Measurements from ENCODE around the gene ZNF335. TPM values are rescaled to one million over a fixed set of nuclear protein-coding genes. Genes with fewer than 3 reads are reported as not detected.
A peak's percentile ranks its signal among the peaks of the same experiment; 100 is the strongest.

The ZNF335 gene
- total RNA-seq, 4 donors from 2014 or later: 14.5 to 29.1 (median 19.7) TPM

- no peak for DNase-seq (ENCODE audit: low spot score)
- no peak for TF ChIP-seq CTCF (IDR thresholded peaks at IDR 0.05)
- no peak for ATAC-seq (ENCODE audit: low FRiP score)
Observed at GRCh38 chr20:46009816-46010215, 37.8 kb upstream of the ZNF335 start.

GRCh38 chr20:46007671-46008070 is 35.7 kb upstream of the ZNF335 start:
- TF ChIP-seq CTCF (IDR thresholded peaks at IDR 0.05): no peak
- DNase-seq (ENCODE audit: low spot score): no peak
- ATAC-seq (ENCODE audit: low FRiP score): no peak

GRCh38 chr20:46006964-46007363 is 35.0 kb upstream of the ZNF335 start:
- DNase-seq (ENCODE audit: low spot score): no peak
- no peak for TF ChIP-seq CTCF (IDR thresholded peaks at IDR 0.05)
- ATAC-seq (ENCODE audit: low FRiP score): no peak

- no peak for TF ChIP-seq CTCF (IDR thresholded peaks at IDR 0.05)
- ATAC-seq (ENCODE audit: low FRiP score) (no peak), DNase-seq (ENCODE audit: low spot score) (no peak)
Observed at GRCh38 chr20:46006022-46006705, 34.2 kb upstream of the ZNF335 start.

- ATAC-seq (ENCODE audit: low FRiP score) (peak; percentile 41), DNase-seq (ENCODE audit: low spot score) (no peak)
- no peak for TF ChIP-seq CTCF (IDR thresholded peaks at IDR 0.05)
Observed at GRCh38 chr20:46004889-46005473, 33.0 kb upstream of the ZNF335 start.

- DNase-seq (ENCODE audit: low spot score): no peak
- no peak for ATAC-seq (ENCODE audit: low FRiP score)
- TF ChIP-seq CTCF (IDR thresholded peaks at IDR 0.05): no peak
Observed at GRCh38 chr20:46004187-46004586, 32.2 kb upstream of the ZNF335 start.

GRCh38 chr20:46002008-46002407 is 30.0 kb upstream of the ZNF335 start:
- ATAC-seq (ENCODE audit: low FRiP score) (no peak), DNase-seq (ENCODE audit: low spot score) (no peak)
- no peak for TF ChIP-seq CTCF (IDR thresholded peaks at IDR 0.05)
